Camera-type eye (tissue), 1 donor: ENCODE data around the gene TPRG1L. TPM values are rescaled to one million over a fixed set of nuclear protein-coding genes. Genes with fewer than 3 reads are reported as not detected.

Experiments
- total RNA-seq: library from RNA; depleted of rRNA; stranded (reverse); fragments of >200 nt; gene quantifications from one replicate; pipeline ENCODE4 v1.2.3, GENCODE V29; 2014

The TPRG1L gene
- total RNA-seq, result 32.6 TPM

DNA sequence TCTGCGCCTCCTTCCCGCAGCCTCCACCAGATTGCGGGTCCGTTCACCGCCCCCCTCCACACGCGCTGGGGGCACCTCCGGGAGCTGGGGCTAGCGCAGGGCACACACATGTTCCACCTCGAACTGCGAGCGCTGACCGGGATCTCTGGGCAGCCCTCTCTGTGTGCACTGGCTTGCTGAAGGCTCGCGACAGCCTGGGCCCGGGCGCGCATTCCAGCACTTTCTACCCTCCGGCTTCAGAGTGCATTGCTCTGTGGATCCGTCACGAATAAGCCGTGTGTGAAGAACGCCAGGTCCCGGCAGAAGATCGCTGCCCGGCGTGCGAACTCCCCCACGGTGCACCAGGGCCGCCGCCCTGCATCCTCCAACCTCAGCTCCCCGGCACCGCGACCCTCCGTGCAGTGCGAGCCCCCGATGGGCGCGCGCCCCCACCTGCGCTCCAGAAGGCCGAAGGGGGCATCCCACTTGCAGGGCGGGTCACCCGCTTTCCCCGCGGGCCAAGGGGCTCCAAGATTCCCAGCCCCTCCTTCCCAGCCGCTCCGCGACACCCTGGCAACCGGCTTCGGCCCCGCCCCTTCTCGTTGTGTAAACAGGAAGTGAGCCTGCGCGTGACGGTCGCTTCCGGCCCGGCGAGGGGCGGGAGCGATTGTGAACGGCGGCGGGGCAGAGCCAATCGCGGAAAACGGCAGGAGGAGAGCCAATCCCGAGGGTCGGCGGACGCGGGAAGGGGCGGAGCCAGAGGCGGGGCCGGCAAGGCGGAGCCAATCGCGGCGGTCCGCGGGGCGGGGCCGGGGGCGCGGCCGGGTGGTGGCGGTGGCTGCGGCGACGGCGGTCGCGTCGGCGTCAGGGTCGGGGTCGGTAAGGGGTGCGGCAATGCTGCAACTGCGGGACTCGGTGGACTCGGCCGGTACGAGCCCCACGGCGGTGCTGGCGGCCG is at the start of gene TPRG1L:
Gene TPRG1L (plus strand): TSS at position 816 of the 937 bp plus-strand sequence. CDS start 58 bp downstream, at position 874.

GRCh38 chr1:3611170-3612019 is 13.4 kb upstream of the TPRG1L start, which contains the start of gene MEGF6:
TSS of gene MEGF6 (minus strand) at chr1:3611508. CDS start at chr1:3611268, 240 bp downstream.

DNA sequence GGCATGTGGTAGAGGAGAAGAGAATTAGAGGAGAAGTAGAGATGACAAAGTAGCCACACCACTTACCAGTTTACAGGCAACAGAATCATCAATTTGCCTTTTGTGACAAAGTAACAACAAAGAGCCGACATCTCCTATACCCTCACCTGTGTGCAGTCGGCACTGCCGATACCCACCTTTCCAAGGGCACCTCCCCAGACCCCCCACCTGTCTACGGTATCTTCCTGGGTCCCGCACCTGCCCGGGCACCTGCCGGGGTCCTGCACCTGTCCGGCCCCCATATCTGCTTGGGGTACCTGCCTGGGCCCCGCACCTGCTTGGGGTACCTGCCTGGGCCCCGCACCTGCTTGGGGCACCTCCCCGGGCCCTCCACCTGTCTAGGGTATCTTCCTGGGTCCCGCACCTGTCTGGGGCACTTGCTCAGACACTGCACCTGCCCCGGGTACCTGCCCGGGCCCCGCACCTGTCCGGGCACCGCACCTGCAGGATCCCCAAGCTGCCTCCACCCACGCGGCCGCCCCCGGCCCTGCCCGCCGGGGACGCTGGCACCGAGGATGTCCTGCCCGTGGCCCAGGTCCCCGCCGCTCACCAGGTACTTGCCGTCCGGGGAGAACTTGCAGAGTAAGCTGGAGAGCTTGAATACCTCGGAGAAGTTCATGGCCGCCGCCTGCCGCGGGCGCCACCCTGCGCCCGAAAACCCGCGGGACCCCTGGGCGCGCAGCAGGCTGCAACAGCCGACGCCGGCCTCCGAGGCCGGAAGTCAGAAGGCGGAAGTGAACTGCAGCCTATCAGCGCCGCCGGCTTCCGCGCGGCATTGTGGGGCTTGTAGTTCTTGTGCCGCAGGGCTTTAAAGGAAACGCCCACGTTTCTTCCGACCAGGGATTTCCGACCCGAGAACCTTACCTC is 24.8 kb downstream of the TPRG1L start, which contains the start of gene WRAP73:
Gene WRAP73 (minus strand): TSS at position 762 of the 906 bp plus-strand sequence. CDS start 104 bp downstream, at position 658.

GRCh38 chr1:3651930-3652547 is 27.2 kb downstream of the TPRG1L start, which contains the start of gene TP73:
TSS of gene TP73 (plus strand) at chr1:3652516. CDS start at chr1:3682366, 29,850 bp downstream.

Other genes with a start within 250 kb of the TPRG1L start
- gene ARHGEF16, start 170.3 kb upstream of the TPRG1L start, total RNA-seq, result 2.3 TPM
- 32.8 TPM for gene MEGF6, start 13.5 kb upstream of the TPRG1L start, total RNA-seq
- gene WRAP73, start 25.1 kb downstream of the TPRG1L start, total RNA-seq, result 26.2 TPM
- 1.5 TPM for gene TP73, start 27.5 kb downstream of the TPRG1L start, total RNA-seq
- not detected for gene CCDC27, start 127.4 kb downstream of the TPRG1L start, total RNA-seq
- 2.1 TPM for gene SMIM1, start 147.7 kb downstream of the TPRG1L start, total RNA-seq
- gene LRRC47, start 171.5 kb downstream of the TPRG1L start, total RNA-seq, result 44.5 TPM
- 47.6 TPM for gene CEP104, start 232.2 kb downstream of the TPRG1L start, total RNA-seq
- 11.7 TPM for gene DFFB, start 232.5 kb downstream of the TPRG1L start, total RNA-seq